Progenitor cell of endocrine pancreas (in vitro differentiated cells): ENCODE results near the gene LURAP1L. TPM values are rescaled to one million over a fixed set of nuclear protein-coding genes. Genes with fewer than 3 reads are reported as not detected.

Experiments
- DNase-seq: peaks from one replicate; pipeline ENCODE4 v3.0.0; 2021; ENCODE audit warnings: low spot score; ENCODE audit not compliant: unreplicated experiment
- H3K27ac Mint-ChIP-seq: 2 replicates; pipeline ENCODE4 v1.8.0; 2021; ENCODE audit warnings: mild to moderate bottlenecking, moderate library complexity, mixed read lengths
- H3K27me3 Mint-ChIP-seq: 2 replicates; pipeline ENCODE4 v1.8.0; 2021; ENCODE audit warnings: mixed read lengths
- H3K36me3 Mint-ChIP-seq: 2 replicates; pipeline ENCODE4 v1.8.0; 2022; ENCODE audit warnings: mixed read lengths; ENCODE audit not compliant: insufficient read depth
- H3K4me1 Mint-ChIP-seq: 2 replicates; pipeline ENCODE4 v1.8.0; 2021; ENCODE audit warnings: low read depth, mixed read lengths
- H3K4me3 Mint-ChIP-seq: 2 replicates; pipeline ENCODE4 v1.8.0; 2021; ENCODE audit warnings: low read depth, mild to moderate bottlenecking, moderate library complexity, mixed read lengths
- H3K9me3 Mint-ChIP-seq: 2 replicates; pipeline ENCODE4 v1.8.0; 2021; ENCODE audit warnings: low read depth, mixed read lengths
- total RNA-seq: library from RNA; stranded (reverse); gene quantifications from 2 replicates; pipeline ENCODE4 v1.2.1, GENCODE V29; 2021
- TF ChIP-seq, protein P1 (sequence below): fragments of 200-600 bp; sonication (generic); IDR thresholded peaks from one replicate; pipeline ENCODE4 v1.5.0; 2021; ENCODE audit warnings: antibody characterized with exemption, mild to moderate bottlenecking; ENCODE audit not compliant: unreplicated experiment

The LURAP1L gene
- total RNA-seq, 1 donor from 2014 or later, result 11.4 TPM

DNA sequence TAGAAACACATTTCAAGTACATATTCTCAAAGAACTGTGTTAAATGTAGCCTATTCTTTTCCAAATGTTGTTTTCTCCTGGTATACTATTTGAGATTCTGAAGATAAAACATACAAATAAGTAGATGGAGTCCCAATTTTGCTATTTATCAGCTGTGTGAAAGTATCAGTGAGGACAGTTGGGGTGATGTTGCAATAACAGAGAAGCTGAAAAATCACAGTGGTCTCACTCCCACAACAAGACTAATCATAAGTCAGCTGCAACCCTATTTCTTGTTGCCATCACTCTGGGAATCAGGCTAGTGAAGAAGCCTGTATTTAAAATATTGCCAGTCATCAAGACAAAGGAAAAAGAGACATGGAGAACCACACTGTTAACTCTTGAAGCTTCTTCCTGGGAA is 25.9 kb upstream of the LURAP1L start:
- no peak for DNase-seq
- no peak overlapping the region for H3K27ac Mint-ChIP-seq
- H3K4me3 Mint-ChIP-seq, result no peak overlapping the region
- no peaks in the 10 kb centered on the region for H3K9me3 Mint-ChIP-seq
- TF ChIP-seq, protein P1, sequence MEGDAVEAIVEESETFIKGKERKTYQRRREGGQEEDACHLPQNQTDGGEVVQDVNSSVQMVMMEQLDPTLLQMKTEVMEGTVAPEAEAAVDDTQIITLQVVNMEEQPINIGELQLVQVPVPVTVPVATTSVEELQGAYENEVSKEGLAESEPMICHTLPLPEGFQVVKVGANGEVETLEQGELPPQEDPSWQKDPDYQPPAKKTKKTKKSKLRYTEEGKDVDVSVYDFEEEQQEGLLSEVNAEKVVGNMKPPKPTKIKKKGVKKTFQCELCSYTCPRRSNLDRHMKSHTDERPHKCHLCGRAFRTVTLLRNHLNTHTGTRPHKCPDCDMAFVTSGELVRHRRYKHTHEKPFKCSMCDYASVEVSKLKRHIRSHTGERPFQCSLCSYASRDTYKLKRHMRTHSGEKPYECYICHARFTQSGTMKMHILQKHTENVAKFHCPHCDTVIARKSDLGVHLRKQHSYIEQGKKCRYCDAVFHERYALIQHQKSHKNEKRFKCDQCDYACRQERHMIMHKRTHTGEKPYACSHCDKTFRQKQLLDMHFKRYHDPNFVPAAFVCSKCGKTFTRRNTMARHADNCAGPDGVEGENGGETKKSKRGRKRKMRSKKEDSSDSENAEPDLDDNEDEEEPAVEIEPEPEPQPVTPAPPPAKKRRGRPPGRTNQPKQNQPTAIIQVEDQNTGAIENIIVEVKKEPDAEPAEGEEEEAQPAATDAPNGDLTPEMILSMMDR, result no peak
- no peaks in the 10 kb centered on the region for H3K27me3 Mint-ChIP-seq
- no peaks in the 10 kb centered on the region for H3K4me1 Mint-ChIP-seq
- H3K36me3 Mint-ChIP-seq, result no peaks in the 10 kb centered on the region

DNA sequence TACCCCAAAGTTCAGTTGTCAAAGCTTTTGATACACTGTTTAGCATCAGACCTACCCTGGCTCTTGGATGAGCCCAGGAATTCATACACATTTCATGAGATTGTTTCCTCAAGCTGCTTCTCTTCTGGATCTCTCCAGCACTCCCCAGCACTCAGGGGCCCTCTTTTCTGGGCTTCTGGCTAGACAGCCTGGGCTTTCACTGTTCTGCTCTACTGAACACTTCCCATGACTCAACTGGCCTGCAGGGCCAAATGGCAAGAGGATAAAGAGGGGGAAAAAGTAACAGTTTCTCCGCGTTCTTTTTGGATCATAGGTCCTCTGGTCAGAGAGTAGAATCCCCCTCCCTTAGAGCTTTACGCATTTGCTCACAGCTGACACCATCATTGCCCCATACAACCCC is 20.9 kb upstream of the LURAP1L start:
- no peaks in the 10 kb centered on the region for H3K4me1 Mint-ChIP-seq
- TF ChIP-seq, protein P1, result no peak
- no peak overlapping the region for H3K4me3 Mint-ChIP-seq
- DNase-seq, result no peak
- no peaks in the 10 kb centered on the region for H3K36me3 Mint-ChIP-seq
- no peaks in the 10 kb centered on the region for H3K9me3 Mint-ChIP-seq
- H3K27ac Mint-ChIP-seq, result no peak overlapping the region
- no peaks in the 10 kb centered on the region for H3K27me3 Mint-ChIP-seq

DNA sequence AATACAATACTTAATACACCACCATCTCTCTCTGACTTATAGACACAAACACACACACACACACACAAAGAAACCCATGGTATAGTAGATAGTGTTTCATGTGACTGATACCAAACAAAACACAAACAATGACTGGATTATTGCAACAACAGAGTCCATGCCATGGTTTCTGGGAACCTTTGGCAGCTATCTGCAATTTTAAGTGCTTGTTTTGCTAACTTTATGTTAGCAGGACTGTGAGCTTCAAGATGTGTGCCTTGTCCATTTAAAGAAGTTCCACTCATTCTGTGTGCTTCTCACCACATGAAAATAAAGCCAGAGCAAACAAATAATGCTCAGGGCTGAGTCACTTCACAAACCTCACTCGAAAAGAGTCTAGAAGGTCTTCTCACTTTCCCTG is 15.1 kb upstream of the LURAP1L start:
- no peaks in the 10 kb centered on the region for H3K9me3 Mint-ChIP-seq
- TF ChIP-seq, protein P1, result no peak
- DNase-seq, result no peak
- no peak overlapping the region for H3K4me3 Mint-ChIP-seq
- no peaks in the 10 kb centered on the region for H3K4me1 Mint-ChIP-seq
- H3K27ac Mint-ChIP-seq, result no peak overlapping the region
- no peaks in the 10 kb centered on the region for H3K27me3 Mint-ChIP-seq
- no peaks in the 10 kb centered on the region for H3K36me3 Mint-ChIP-seq

DNA sequence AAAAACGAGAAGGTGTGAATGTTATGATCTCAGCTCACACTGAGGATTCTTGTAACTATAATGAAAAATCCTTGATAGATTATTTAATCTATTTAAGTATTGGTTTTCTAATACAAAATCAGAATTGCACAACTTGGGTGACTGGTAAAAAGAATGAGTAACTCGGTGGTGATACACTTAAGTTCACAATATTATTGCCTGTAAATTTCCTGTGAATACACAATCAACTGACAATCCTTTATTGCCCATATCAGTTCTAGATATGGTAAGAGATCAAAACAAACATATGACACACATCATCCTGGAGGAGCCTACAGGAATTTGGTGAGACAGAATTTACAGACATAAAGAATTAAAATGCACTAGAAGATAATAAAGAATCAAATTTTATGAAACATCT is 14.1 kb upstream of the LURAP1L start:
- no peaks in the 10 kb centered on the region for H3K27me3 Mint-ChIP-seq

DNA sequence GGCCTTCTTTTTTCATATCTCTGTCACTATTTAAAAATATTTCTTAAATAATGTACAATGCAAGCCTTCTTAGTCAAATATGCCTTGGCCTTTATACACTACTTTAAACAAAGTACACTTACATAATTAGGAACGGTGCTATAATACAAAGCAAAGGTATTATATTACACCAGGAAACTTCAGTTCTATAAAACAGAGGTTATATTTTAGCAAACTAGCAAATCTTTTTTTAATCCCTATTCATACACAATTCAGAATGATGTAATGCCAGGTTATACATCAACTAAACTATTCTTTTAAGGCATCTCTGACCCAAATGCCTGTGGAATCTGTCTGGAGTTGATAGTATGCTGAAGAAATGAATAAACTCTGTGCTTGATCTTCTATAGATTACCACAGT is 10.7 kb upstream of the LURAP1L start:
- H3K36me3 Mint-ChIP-seq, result no peaks in the 10 kb centered on the region
- no peak overlapping the region for H3K27ac Mint-ChIP-seq
- TF ChIP-seq, protein P1, result no peak
- no peaks in the 10 kb centered on the region for H3K4me1 Mint-ChIP-seq
- DNase-seq, result no peak
- no peaks in the 10 kb centered on the region for H3K9me3 Mint-ChIP-seq
- no peak overlapping the region for H3K4me3 Mint-ChIP-seq
- no peaks in the 10 kb centered on the region for H3K27me3 Mint-ChIP-seq

More for the DNA sequence above, 14.1 kb upstream of the LURAP1L start:
- TF ChIP-seq, protein P1, result no peak
- Mint-ChIP-seq H3K4me1 (no peaks in the 10 kb centered on the region), H3K9me3 (no peaks in the 10 kb centered on the region), H3K4me3 (no peak overlapping the region), H3K36me3 (no peaks in the 10 kb centered on the region), H3K27ac (no peak overlapping the region)
- no peak for DNase-seq
